ENCODE results near the gene AGAP1. TPM values are rescaled to one million over a fixed set of nuclear protein-coding genes. Genes with fewer than 3 reads are reported as not detected.

The AGAP1 gene
- polyA plus RNA-seq, 2 of the 4 experiments (the other 2 are of a cell fraction) = 20.2 to 21.9 TPM

GRCh38 chr2:235504441-235505180, 10.8 kb downstream of the AGAP1 start (continued):
- TF ChIP-seq PBX3 (IDR thresholded peaks at IDR 0.05) = no peak
- no peak for TF ChIP-seq HOXA7 (CRISPR knock-in tag; IDR thresholded peaks at IDR 0.05)
- TF ChIP-seq RARB (CRISPR knock-in tag; IDR thresholded peaks at IDR 0.05) = no peak
- no peak for TF ChIP-seq ESRRA (IDR thresholded peaks at IDR 0.05; ENCODE audit: borderline replicate concordance, low read length)

- Histone ChIP-seq H3K4me2 (peak overlapping the region; percentile 66), H3K9me3 (no peaks in the 10 kb centered on the region), H3K4me1 (peaks cover 59% of the 10 kb centered on the region), H3K27ac (peak overlapping the region; percentile 14 to 71; a peak in 3 of 6 replicates), H3K4me3 (no peak overlapping the region)
- ChIA-PET POLR2A (no interaction called here), CTCF (no interaction called here)
- TF ChIP-seq RCOR1 (IDR thresholded peaks at IDR 0.05; ENCODE audit: low read depth, low read length) = no peak
- TF ChIP-seq PHF8 (IDR thresholded peaks at IDR 0.05; ENCODE audit: borderline replicate concordance, low read depth) = no peak
- no peak for TF ChIP-seq ZFP36 (IDR thresholded peaks at IDR 0.05; ENCODE audit: borderline replicate concordance, partially characterized antibody)
- TF ChIP-seq HMGXB4 (CRISPR knock-in tag; IDR thresholded peaks at IDR 0.05; ENCODE audit: borderline replicate concordance) = no peak
- TF ChIP-seq ELK1 (IDR thresholded peaks at IDR 0.05; ENCODE audit: low read depth, low read length) = no peak
- ATAC-seq (peak in 1 of 2 experiments; percentile 15; a peak in 2 of 6 replicates), DNase-seq (ENCODE audit: low read depth in 1 of 2, low spot score in 1 of 2) (no peak), FAIRE-seq (no peak)
- 38% methylated on average over 7 of the region's 7 CpGs for WGBS (ENCODE audit: missing lambda C conversion rate)
These were observed 11.4 kb downstream of the AGAP1 start for GRCh38 chr2:235505181-235505741.

GRCh38 chr2:235506291-235506996, 12.6 kb downstream of the AGAP1 start:
- peak; percentile 33 to 40 for DNase-seq (ENCODE audit: low read depth in 1 of 2, low spot score in 1 of 2)
- WGBS (ENCODE audit: missing lambda C conversion rate) = 47% methylated on average over 14 of the region's 14 CpGs
- POLR2A ChIA-PET = no interaction called here
- Histone ChIP-seq H3K4me2 (peak overlapping the region; percentile 66), H3K4me3 (no peak overlapping the region), H3K9me3 (no peaks in the 10 kb centered on the region), H3K4me1 (peaks cover 58% of the 10 kb centered on the region), H3K27ac (peak overlapping the region; percentile 29 to 71)
- TF ChIP-seq EHMT2 (IDR thresholded peaks at IDR 0.05; ENCODE audit: low read depth) (no peak), EP300 (IDR thresholded peaks at IDR 0.05) (no peak), CEBPB (IDR thresholded peaks at IDR 0.05) (peak; percentile 47 to 77; a peak in 3 of 4 replicates), POLR2AphosphoS2 (conservative IDR thresholded peaks at IDR 0.05; ENCODE audit: low read length) (no peak), ZC3H11A (IDR thresholded peaks at IDR 0.05) (no peak), ZSCAN20 (CRISPR knock-in tag; IDR thresholded peaks at IDR 0.05) (no peak), HOXA7 (CRISPR knock-in tag; IDR thresholded peaks at IDR 0.05) (no peak)
- peak; percentile 36 to 44; a peak in 4 of 6 replicates for ATAC-seq
- CTCF ChIA-PET = interaction anchor here (0.6 to 1.8 kb wide), 4 partner anchors 46 to 212 kb away, joined by 3 to 5 read pairs (median 4); no protein-coding TSS in a partner anchor
- no peak for FAIRE-seq

All from A549 (cell line).